Suppressor macrophage treated with lipopolysaccharide for 1 hour (primary cell): ENCODE data around the gene SLC13A4.
"Not testable (repeated sequence)": the region's sequence is repeated elsewhere in the genome, so short reads cannot be mapped to it uniquely, and the experiment has no call there.

ENCODE experiments used
- DNase-seq, 3 donors: peaks; one replicate each; pipeline ENCODE4 v3.0.0-alpha.2; 2020 to 2022

SLC13A4 gene

GRCh38 chr7:135747366-135747765 is 19.4 kb upstream of the SLC13A4 start:
- no peak for DNase-seq

GRCh38 chr7:135745703-135746312 is 17.8 kb upstream of the SLC13A4 start:
- DNase-seq: no peak

GRCh38 chr7:135744938-135745702 is 17.1 kb upstream of the SLC13A4 start:
- no peak for DNase-seq

GRCh38 chr7:135743907-135744731 is 16.1 kb upstream of the SLC13A4 start:
- DNase-seq: no peak

- DNase-seq: no peak
These were observed 14.4 kb upstream of the SLC13A4 start for GRCh38 chr7:135742371-135742770.

GRCh38 chr7:135741905-135742304 is 13.9 kb upstream of the SLC13A4 start:
- DNase-seq: no peak

GRCh38 chr7:135740889-135741288 is 12.9 kb upstream of the SLC13A4 start:
- no peak for DNase-seq

GRCh38 chr7:135737306-135737647 is 9.3 kb upstream of the SLC13A4 start:
- not testable (repeated sequence) for DNase-seq

- DNase-seq: no peak
These were observed 8.8 kb upstream of the SLC13A4 start for GRCh38 chr7:135736586-135737305.

GRCh38 chr7:135734343-135734689 is 6.3 kb upstream of the SLC13A4 start:
- DNase-seq: no peak

GRCh38 chr7:135733603-135734342 is 5.8 kb upstream of the SLC13A4 start:
- no peak for DNase-seq

GRCh38 chr7:135731131-135731530 is 3.1 kb upstream of the SLC13A4 start:
- no peak for DNase-seq

- no peak for DNase-seq
These were observed 1.2 kb upstream of the SLC13A4 start for GRCh38 chr7:135729230-135729629.

GRCh38 chr7:135726911-135727673 is 894 bp downstream of the SLC13A4 start:
- no peak for DNase-seq

- DNase-seq: no peak
These were observed 1.7 kb downstream of the SLC13A4 start for GRCh38 chr7:135726276-135726788.

- no peak for DNase-seq
These were observed 4.6 kb downstream of the SLC13A4 start for GRCh38 chr7:135723411-135723810.

- no peak for DNase-seq
These were observed 6.7 kb downstream of the SLC13A4 start for GRCh38 chr7:135721198-135721820.

GRCh38 chr7:135719688-135720087 is 8.3 kb downstream of the SLC13A4 start:
- DNase-seq: no peak

- no peak for DNase-seq
These were observed 9.1 kb downstream of the SLC13A4 start for GRCh38 chr7:135718794-135719437.

GRCh38 chr7:135718219-135718618 is 9.8 kb downstream of the SLC13A4 start:
- DNase-seq: no peak
